GM12874 (cell line): ENCODE results near the gene LIM2.

ENCODE experiments used
- CTCF ChIP-seq: IDR thresholded peaks from 2 replicates; pipeline ENCODE4 v1.5.1; 2011; ENCODE audit warnings: low read depth, mild to moderate bottlenecking, control low read depth, low read length, moderate library complexity; ENCODE audit not compliant: insufficient read depth

The LIM2 gene

GRCh38 chr19:51331716-51332115 is 56.1 kb downstream of the LIM2 start:
- TF ChIP-seq CTCF: no peak

GRCh38 chr19:51331193-51331592 is 56.6 kb downstream of the LIM2 start:
- TF ChIP-seq CTCF: no peak

- no peak for TF ChIP-seq CTCF
These were observed 57.4 kb downstream of the LIM2 start for GRCh38 chr19:51330366-51330765.
